Cardiac ventricle fibroblast (primary cell): ENCODE data around the gene VWA7. TPM values are rescaled to one million over a fixed set of nuclear protein-coding genes. Genes with fewer than 3 reads are reported as not detected.

Experiments used
- total RNA-seq: library from RNA; depleted of rRNA; stranded (reverse); fragments of >200 nt; gene quantifications from 2 replicates; pipeline ENCODE4 v1.2.3, GENCODE V29; 2015

Gene VWA7
- 0.10 and 0.12 TPM in 2 replicates for total RNA-seq

GRCh38 chr6:31776989-31777666 is at the start of gene VWA7:
TSS of gene VWA7 (minus strand) at chr6:31777328. CDS start at chr6:31776779, 549 bp downstream.

DNA sequence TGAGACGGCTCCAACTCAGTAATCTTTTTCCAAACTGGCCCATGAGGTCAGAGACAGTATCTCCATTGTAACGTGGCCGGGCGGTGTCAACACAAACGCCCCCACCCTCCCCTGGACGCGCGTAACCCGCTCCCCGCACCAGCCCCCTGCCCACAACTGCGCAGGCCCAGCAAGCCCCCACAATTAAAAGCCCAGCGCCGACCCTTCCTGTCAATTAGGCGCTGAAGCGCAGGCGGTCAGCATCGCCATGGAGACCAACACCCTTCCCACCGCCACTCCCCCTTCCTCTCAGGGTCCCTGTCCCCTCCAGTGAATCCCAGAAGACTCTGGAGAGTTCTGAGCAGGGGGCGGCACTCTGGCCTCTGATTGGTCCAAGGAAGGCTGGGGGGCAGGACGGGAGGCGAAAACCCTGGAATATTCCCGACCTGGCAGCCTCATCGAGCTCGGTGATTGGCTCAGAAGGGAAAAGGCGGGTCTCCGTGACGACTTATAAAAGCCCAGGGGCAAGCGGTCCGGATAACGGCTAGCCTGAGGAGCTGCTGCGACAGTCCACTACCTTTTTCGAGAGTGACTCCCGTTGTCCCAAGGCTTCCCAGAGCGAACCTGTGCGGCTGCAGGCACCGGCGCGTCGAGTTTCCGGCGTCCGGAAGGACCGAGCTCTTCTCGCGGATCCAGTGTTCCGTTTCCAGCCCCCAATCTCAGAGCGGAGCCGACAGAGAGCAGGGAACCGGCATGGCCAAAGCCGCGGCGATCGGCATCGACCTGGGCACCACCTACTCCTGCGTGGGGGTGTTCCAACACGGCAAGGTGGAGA is 38.1 kb upstream of the VWA7 start, which contains the start of the genes HSPA1A and HSPA1L:
TSS of gene HSPA1A (plus strand) at position 519 of the 814 bp plus-strand sequence. CDS start at position 733, 214 bp downstream.
TSS of gene HSPA1L (minus strand) at position 259 of the 814 bp plus-strand sequence. CDS start 3,311 bp downstream, outside the sequence.

DNA sequence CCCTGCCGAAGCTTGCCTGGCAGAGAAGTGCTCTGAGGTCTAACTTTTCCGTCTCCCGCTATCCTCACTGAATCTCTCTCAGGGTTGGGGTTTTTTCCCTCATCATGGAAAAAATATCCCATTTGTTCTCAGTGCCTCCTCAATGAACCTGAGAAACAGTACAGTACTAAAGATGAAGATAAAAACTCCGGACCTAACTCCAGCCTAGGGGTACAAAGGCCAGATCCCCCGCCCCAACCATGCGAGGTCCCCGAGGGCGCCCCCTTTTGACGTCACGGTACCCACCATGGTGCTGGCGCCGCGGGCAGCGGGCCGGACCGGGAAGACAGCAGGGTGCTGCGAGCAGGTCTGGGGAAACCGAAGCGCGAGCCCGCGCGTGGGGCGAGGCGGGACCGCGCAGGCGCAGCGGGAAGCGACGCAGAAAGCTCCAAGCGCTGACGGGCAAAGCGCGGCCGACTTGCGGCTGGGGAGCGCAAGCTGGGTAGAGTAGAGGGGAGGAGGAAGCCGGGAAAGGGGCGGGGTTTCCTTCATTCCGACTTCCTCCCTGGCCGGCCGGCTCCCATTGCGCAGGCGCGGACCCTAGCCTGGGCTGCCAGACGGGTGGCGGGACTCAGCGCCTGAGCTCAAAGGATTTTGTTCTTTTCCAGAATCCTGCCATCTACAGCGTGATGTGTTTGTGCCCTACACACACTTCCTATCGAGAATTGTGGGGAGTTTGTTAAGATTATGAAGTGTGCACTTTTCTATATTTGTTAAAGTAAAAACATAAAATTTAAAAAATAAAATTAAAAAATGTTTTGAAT is 29.5 kb upstream of the VWA7 start, which contains the start of gene LSM2:
TSS of gene LSM2 (minus strand) at position 497 of the 803 bp plus-strand sequence. CDS start at position 288, 209 bp downstream.

DNA sequence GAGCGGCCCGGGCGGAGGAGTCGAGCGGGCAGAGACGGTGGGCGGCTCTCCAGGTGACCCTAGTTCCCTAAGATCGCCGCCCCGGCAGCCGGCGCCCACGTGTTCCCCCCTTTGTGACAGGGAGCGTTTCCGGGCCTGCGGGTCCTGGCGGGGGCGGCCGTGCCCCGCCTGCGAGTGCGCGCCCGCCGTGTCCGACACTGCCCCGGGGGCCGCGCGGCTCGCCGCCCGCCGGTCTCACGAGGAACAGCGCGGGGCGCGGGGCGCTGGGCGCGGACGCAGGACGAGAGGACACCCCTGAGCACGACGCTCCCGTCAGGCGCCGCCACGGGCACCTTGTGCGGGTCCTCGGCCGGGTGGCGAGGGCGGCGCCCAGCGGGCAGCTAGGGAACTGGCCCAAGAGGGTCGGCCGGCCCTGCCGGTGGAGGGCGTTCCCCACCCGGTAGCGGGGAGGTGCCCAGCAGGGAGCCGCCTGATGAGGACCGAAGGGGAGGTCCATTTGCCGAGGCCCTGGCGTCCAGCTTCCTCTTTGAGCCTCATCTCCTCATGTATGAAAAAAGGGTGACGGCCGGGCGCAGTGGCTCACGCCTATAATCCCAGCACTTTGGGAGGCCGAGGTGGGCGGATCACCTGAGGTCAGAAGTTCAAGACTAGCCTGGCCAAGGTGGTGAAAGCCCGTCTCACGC is 18.6 kb upstream of the VWA7 start, which contains the start of gene VARS1:
TSS of gene VARS1 (minus strand) at position 137 of the 683 bp plus-strand sequence. CDS start 535 bp downstream, outside the sequence.

GRCh38 chr6:31762356-31762755 is 14.8 kb downstream of the VWA7 start, which contains the start of gene SAPCD1:
TSS of gene SAPCD1 (plus strand) at chr6:31762656. CDS start at chr6:31763055, 399 bp downstream.

DNA sequence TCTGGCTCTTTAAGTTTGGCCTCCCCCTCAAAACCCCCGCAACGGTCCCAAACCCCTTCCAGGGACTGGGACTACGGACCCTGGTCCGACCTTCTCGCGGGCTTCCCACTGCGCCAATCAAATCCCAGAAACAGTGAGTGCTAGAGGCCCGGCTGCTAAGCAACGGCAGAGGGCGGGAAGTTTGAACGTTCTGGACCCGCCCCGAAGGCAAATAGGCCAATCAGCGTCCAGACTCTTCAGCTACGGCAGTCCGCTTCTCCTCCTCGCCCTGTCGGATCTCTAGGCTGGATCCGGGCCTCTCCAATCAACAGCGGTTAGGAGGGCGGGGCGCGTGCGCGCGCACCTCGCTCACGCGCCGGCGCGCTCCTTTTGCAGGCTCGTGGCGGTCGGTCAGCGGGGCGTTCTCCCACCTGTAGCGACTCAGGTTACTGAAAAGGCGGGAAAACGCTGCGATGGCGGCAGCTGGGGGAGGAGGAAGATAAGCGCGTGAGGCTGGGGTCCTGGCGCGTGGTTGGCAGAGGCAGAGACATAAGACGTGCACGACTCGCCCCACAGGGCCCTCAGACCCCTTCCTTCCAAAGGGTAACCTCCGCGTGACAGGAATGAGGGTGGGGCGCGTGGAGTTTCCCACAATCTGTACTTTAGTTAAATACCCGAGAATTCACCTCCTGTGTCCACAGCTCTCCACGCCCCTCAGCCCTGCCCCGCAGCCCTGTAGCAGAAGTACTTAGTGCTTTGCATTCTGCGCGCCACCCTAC is 37.3 kb downstream of the VWA7 start, which contains the start of gene MSH5:
TSS of gene MSH5 (plus strand) at position 367 of the 758 bp plus-strand sequence. CDS start 462 bp downstream, outside the sequence.

DNA sequence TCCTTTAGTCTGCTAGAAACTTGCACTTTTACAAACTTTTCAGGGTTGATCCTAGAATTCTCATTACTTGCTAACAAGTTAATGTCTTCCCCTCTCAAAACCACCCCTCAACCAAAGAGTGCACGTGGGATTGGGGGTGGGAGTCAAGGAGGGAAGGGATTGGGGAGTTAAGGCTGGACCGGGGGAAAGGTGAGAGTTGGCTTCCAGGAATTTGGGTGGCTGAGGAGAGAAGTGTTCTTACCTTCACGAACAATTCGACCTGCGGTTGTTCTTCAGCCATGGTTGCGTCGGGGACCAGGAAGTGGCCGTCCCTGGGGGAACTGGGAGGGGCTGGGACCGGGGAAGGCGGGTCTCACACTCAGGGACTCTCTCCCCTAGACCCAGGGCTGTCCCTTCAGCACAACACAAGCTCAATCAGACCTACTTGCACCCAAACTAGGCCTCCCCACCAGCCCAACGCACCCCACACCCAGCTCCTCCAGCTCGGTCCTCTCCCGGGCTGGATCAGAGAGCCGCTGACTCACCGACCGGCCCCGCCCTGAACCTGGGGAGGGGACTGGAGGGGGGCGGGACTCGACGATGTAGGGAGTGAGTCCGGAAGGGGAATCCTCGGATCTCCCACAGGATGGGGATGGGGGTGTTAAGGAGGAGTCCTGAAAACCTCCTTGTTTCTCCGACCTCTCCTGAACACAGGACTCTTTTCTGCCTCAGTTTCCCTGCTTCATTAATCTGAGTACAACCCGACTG is 40.9 kb downstream of the VWA7 start, which contains the start of gene CLIC1:
TSS of gene CLIC1 (minus strand) at position 510 of the 747 bp plus-strand sequence. CDS start at position 280, 230 bp downstream.

GRCh38 chr6:31728767-31729514 is 48.2 kb downstream of the VWA7 start, which contains the start of gene DDAH2:
TSS of gene DDAH2 (minus strand) at chr6:31729299. CDS start at chr6:31729161, 138 bp downstream.

DNA sequence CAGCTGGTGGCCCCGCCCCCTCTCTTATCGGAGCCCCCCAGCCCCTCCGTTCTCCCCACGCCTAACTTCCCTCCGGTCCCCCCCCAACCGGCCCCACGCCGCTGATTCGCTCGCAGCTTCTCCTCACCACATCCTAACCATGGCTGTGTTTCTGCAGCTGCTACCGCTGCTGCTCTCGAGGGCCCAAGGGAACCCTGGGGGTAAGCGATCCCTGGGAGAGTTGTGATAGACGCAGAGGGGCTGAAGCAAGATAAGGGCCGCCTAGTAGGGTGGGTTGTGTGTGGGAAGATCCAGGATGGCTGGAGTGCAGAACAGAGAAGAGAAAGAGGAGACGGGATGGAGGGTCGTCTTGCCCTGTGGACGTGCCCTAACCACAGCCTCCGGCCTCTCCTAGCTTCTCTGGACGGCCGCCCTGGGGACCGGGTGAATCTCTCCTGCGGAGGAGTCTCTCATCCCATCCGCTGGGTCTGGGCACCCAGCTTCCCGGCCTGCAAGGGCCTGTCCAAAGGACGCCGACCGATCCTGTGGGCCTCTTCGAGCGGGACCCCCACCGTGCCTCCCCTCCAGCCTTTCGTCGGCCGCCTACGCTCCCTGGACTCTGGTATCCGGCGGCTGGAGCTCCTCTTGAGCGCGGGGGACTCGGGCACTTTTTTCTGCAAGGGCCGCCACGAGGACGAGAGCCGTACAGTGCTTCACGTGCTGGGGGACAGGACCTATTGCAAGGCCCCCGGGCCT is 53.7 kb downstream of the VWA7 start, which contains the start of gene MPIG6B:
TSS of gene MPIG6B (plus strand) at position 129 of the 735 bp plus-strand sequence. CDS start at position 140, 11 bp downstream.

DNA sequence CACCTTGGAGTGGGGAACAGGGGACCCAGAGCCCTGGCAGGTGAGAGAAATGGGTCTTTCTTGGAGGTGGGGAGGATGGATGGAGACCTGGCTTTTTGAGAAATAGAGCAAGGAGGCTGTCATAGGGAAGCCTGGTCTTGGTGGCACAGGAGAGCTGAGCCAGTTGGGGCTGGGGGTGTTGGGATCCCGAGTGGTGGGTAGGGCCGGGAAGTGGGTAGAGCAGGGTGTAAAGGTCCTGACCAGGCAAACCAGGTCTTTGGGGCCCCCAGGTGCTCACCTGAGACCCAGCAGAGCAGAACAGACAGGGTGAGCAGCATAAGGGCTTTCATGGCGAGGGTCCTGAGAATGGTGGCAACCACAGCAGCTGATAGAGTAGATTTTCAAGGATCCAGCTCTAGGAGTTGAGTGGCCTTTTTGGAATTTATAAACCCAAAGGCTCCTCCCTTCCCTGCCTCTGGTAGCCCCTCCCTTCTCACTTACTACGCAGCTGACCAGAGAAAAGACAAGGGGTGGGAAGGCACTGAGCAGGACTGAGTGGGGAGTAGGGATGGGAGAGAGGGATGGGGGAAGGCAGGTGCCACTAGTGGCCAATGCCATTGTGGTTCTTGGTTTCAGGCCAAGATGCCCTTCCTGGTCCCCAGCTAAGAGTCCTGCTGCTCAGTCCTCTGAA is 55.6 kb downstream of the VWA7 start, which contains the start of gene LY6G6C:
TSS of gene LY6G6C (minus strand) at position 396 of the 670 bp plus-strand sequence. CDS start at position 329, 67 bp downstream.

Other genes starting within 250 kb of the VWA7 start
- not detected in 2 replicates for gene MCCD1, start 248.4 kb downstream of the VWA7 start, total RNA-seq
- 205 and 225 TPM in 2 replicates for gene DDX39B, start 235.3 kb downstream of the VWA7 start, total RNA-seq
- 0.25 and 2.1 TPM in 2 replicates for gene ATP6V1G2, start 230.7 kb downstream of the VWA7 start, total RNA-seq
- gene NFKBIL1, start 229.7 kb downstream of the VWA7 start, total RNA-seq: 21.5 and 21.6 TPM in 2 replicates
- gene LTA, start 205.0 kb downstream of the VWA7 start, total RNA-seq: not detected in 2 replicates
- not detected in 2 replicates for gene TNF, start 201.8 kb downstream of the VWA7 start, total RNA-seq
- not detected in 2 replicates for gene LTB, start 194.9 kb downstream of the VWA7 start, total RNA-seq
- gene LST1, start 191.1 kb downstream of the VWA7 start, total RNA-seq: not detected in 2 replicates
- gene NCR3, start 184.3 kb downstream of the VWA7 start, total RNA-seq: not detected in 2 replicates
- gene AIF1, start 162.1 kb downstream of the VWA7 start, total RNA-seq: not detected in 2 replicates
- gene PRRC2A, start 156.6 kb downstream of the VWA7 start, total RNA-seq: 66.0 and 73.3 TPM in 2 replicates
- 169 and 177 TPM in 2 replicates for gene BAG6, start 124.7 kb downstream of the VWA7 start, total RNA-seq
- 2.0 and 2.3 TPM in 2 replicates for gene APOM, start 121.4 kb downstream of the VWA7 start, total RNA-seq
- gene C6orf47, start 116.5 kb downstream of the VWA7 start, total RNA-seq: 18.5 and 21.9 TPM in 2 replicates
- 21.4 and 23.7 TPM in 2 replicates for gene GPANK1, start 112.3 kb downstream of the VWA7 start, total RNA-seq
- 208 and 235 TPM in 2 replicates for gene CSNK2B, start 111.2 kb downstream of the VWA7 start, total RNA-seq
- 0.44 and 0.50 TPM in 2 replicates for gene LY6G5B, start 107.4 kb downstream of the VWA7 start, total RNA-seq
- gene LY6G5C, start 96.3 kb downstream of the VWA7 start, total RNA-seq: 0.34 TPM in 1 of 2 replicates, not detected in the other
- 19.1 and 24.3 TPM in 2 replicates for gene ABHD16A, start 74.0 kb downstream of the VWA7 start, total RNA-seq
- not detected in 2 replicates for gene LY6G6F, start 70.5 kb downstream of the VWA7 start, total RNA-seq
- not detected in 2 replicates for gene LY6G6D, start 62.0 kb downstream of the VWA7 start, total RNA-seq
- gene LY6G6C, start 55.6 kb downstream of the VWA7 start, total RNA-seq: not detected in 2 replicates
- gene MPIG6B, start 54.0 kb downstream of the VWA7 start, total RNA-seq: 0.06 TPM in 1 of 2 replicates, not detected in the other
- 48.5 and 60.7 TPM in 2 replicates for gene DDAH2, start 48.0 kb downstream of the VWA7 start, total RNA-seq
- 293 and 305 TPM in 2 replicates for gene CLIC1, start 40.8 kb downstream of the VWA7 start, total RNA-seq
- 1.6 and 4.2 TPM in 2 replicates for gene MSH5, start 37.3 kb downstream of the VWA7 start, total RNA-seq
- 0.44 and 0.50 TPM in 2 replicates for gene SAPCD1, start 14.7 kb downstream of the VWA7 start, total RNA-seq
- 54.7 and 63.3 TPM in 2 replicates for gene VARS1, start 18.4 kb upstream of the VWA7 start, total RNA-seq
- gene LSM2, start 29.6 kb upstream of the VWA7 start, total RNA-seq: 36.0 and 38.2 TPM in 2 replicates
- gene HSPA1L, start 38.0 kb upstream of the VWA7 start, total RNA-seq: 0.62 and 1.7 TPM in 2 replicates
- gene HSPA1A, start 38.2 kb upstream of the VWA7 start, total RNA-seq: 93.9 and 97.6 TPM in 2 replicates
- gene HSPA1B, start 50.4 kb upstream of the VWA7 start, total RNA-seq: 101 and 110 TPM in 2 replicates
- 36.7 and 43.2 TPM in 2 replicates for gene NEU1, start 85.5 kb upstream of the VWA7 start, total RNA-seq
- gene SLC44A4, start 101.7 kb upstream of the VWA7 start, total RNA-seq: not detected in 2 replicates
- 29.5 and 47.8 TPM in 2 replicates for gene EHMT2, start 120.4 kb upstream of the VWA7 start, total RNA-seq
- gene ZBTB12, start 124.8 kb upstream of the VWA7 start, total RNA-seq: 2.1 and 2.5 TPM in 2 replicates
- gene C2, start 150.4 kb upstream of the VWA7 start, total RNA-seq: 10.4 and 16.9 TPM in 2 replicates
- 47.7 and 56.5 TPM in 2 replicates for gene CFB, start 168.8 kb upstream of the VWA7 start, total RNA-seq
- gene NELFE, start 181.6 kb upstream of the VWA7 start, total RNA-seq: 55.8 and 57.5 TPM in 2 replicates
- gene SKIC2, start 181.8 kb upstream of the VWA7 start, total RNA-seq: 24.6 and 28.9 TPM in 2 replicates
- 11.5 and 15.8 TPM in 2 replicates for gene DXO, start 194.8 kb upstream of the VWA7 start, total RNA-seq
- 39.7 and 65.0 TPM in 2 replicates for gene C4A, start 204.7 kb upstream of the VWA7 start, total RNA-seq
- 25.2 and 46.6 TPM in 2 replicates for gene C4B, start 237.5 kb upstream of the VWA7 start, total RNA-seq